Middle frontal gyrus (tissue), 1 donor: Measurements from ENCODE around the gene SIGLEC11.
"Not testable (repeated sequence)": the region's sequence is repeated elsewhere in the genome, so short reads cannot be mapped to it uniquely, and the experiment has no call there.

Source experiments
- DNase-seq: peaks from one replicate; pipeline ENCODE4 v3.0.0-alpha.2; 2015; ENCODE audit warnings: low spot score; ENCODE audit errors: extremely low spot score

Gene SIGLEC11

GRCh38 chr19:49981603-49982593, 20.9 kb upstream of the SIGLEC11 start:
- no peak for DNase-seq

- no peak for DNase-seq
Measured at GRCh38 chr19:49978324-49978723, 17.4 kb upstream of the SIGLEC11 start.

- no peak for DNase-seq
Measured at GRCh38 chr19:49977881-49978280, 16.9 kb upstream of the SIGLEC11 start.

GRCh38 chr19:49977076-49977475, 16.1 kb upstream of the SIGLEC11 start:
- DNase-seq, result no peak

GRCh38 chr19:49976496-49976895, 15.5 kb upstream of the SIGLEC11 start:
- no peak for DNase-seq

GRCh38 chr19:49975051-49975450, 14.1 kb upstream of the SIGLEC11 start:
- no peak for DNase-seq

- DNase-seq, result no peak
Measured at GRCh38 chr19:49973987-49974386, 13.0 kb upstream of the SIGLEC11 start.

- no peak for DNase-seq
Measured at GRCh38 chr19:49972841-49973240, 11.9 kb upstream of the SIGLEC11 start.

- no peak for DNase-seq
Measured at GRCh38 chr19:49971991-49972411, 11.0 kb upstream of the SIGLEC11 start.

- not testable (repeated sequence) for DNase-seq
Measured at GRCh38 chr19:49969355-49969754, 8.4 kb upstream of the SIGLEC11 start.

- DNase-seq, result no peak
Measured at GRCh38 chr19:49968279-49968922, 7.4 kb upstream of the SIGLEC11 start.

GRCh38 chr19:49959892-49960291, 1.1 kb downstream of the SIGLEC11 start:
- not testable (repeated sequence) for DNase-seq

- DNase-seq, result not testable (repeated sequence)
Measured at GRCh38 chr19:49958596-49958995, 2.4 kb downstream of the SIGLEC11 start.

- DNase-seq, result not testable (repeated sequence)
Measured at GRCh38 chr19:49958144-49958543, 2.8 kb downstream of the SIGLEC11 start.

- no peak for DNase-seq
Measured at GRCh38 chr19:49957262-49957915, 3.6 kb downstream of the SIGLEC11 start.

- DNase-seq, result no peak
Measured at GRCh38 chr19:49956115-49956495, 4.9 kb downstream of the SIGLEC11 start.

- DNase-seq, result no peak
Measured at GRCh38 chr19:49954933-49955332, 6.0 kb downstream of the SIGLEC11 start.

GRCh38 chr19:49954092-49954829, 6.7 kb downstream of the SIGLEC11 start:
- no peak for DNase-seq

GRCh38 chr19:49953416-49953815, 7.6 kb downstream of the SIGLEC11 start:
- DNase-seq, result no peak

GRCh38 chr19:49952906-49953305, 8.1 kb downstream of the SIGLEC11 start:
- no peak for DNase-seq

- no peak for DNase-seq
Measured at GRCh38 chr19:49952479-49952836, 8.5 kb downstream of the SIGLEC11 start.
